ENCODE results near the gene DNAH9. TPM values are rescaled to one million over a fixed set of nuclear protein-coding genes. Genes with fewer than 3 reads are reported as not detected.

DNAH9 gene
- polyA plus RNA-seq, result under 1 TPM; 0.12 TPM

DNA sequence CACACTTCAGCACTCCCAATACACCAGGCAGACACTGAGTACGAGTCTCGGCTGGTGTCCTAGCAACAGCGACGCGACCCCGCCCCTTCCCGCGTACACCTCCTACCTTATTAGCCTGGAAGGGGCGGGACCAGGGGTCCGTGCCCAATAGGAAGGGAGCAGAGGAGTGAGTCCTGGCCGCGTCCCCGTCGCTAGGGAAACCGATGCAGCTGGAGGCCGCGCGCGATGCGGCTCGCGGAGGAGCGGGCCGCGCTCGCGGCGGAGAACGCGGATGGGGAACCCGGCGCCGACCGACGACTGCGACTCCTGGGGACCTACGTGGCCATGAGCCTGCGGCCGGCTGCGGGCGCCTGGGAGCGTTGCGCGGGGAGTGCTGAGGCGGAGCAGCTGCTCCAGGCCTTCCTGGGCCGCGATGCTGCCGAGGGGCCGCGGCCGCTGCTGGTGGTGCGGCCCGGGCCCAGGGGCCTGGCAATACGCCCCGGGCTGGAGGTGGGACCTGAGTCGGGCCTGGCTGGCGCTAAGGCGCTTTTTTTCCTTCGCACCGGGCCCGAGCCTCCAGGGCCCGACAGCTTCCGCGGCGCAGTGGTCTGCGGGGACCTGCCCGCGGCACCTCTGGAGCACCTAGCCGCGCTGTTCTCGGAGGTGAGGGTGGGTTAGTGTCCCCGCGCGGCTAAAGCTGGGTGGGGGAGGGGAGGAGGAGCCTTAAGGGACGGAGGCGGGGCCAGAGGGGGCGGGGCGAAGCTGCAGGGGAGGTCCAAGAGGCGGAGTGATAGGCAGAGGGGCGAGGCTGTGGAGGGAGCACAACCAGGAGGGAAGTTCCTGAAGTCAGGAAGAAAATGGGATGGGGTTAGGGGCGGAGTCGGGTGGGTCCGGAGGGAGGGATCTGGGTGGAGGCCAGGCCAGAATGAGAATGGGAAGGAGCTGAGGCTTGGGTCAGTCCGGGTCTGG, at the start of gene DNAH9:
Gene DNAH9, plus strand, starts transcription at position 197 of the 948 bp plus-strand sequence. Its CDS starts 29 bp downstream, at position 226.
- Histone ChIP-seq H3K27me3 (ENCODE audit: control insufficient read depth in 1 of 2, insufficient read depth in 2 of 2, low read length in 2 of 2) (no peaks in the 10 kb centered on the region), H3K4me3 (ENCODE audit: low read depth in 1 of 2, low read length in 2 of 2) (peak within 1 kb of the TSS; percentile 50 to 53), H3K9me3 (ENCODE audit: control insufficient read depth in 2 of 2, insufficient read depth in 1 of 2, low read depth in 1 of 2, low read length in 1 of 2) (no peaks in the 10 kb centered on the region), H3K36me3 (ENCODE audit: control insufficient read depth in 2 of 2, insufficient read depth in 2 of 2, low read length in 1 of 2) (no peaks in the 10 kb centered on the region), H3K4me1 (ENCODE audit: control insufficient read depth in 2 of 2, insufficient read depth in 2 of 2, low read length in 1 of 2) (no peaks in the 10 kb centered on the region), H3K27ac (ENCODE audit: low read depth in 2 of 2, low read length in 1 of 2) (peak within 1 kb of the TSS; percentile 56 to 73)
- WGBS, 2 donors, result 1 to 4% methylated on average over 72 to 84 of the region's 84 CpGs

- 91 to 93% methylated on average over 2 of the region's 2 CpGs for WGBS, 2 donors
- Histone ChIP-seq H3K36me3 (ENCODE audit: control insufficient read depth in 2 of 2, insufficient read depth in 2 of 2, low read length in 1 of 2) (no peaks in the 10 kb centered on the region), H3K27me3 (ENCODE audit: control insufficient read depth in 1 of 2, insufficient read depth in 2 of 2, low read length in 2 of 2) (no peaks in the 10 kb centered on the region), H3K9me3 (ENCODE audit: control insufficient read depth in 2 of 2, insufficient read depth in 1 of 2, low read depth in 1 of 2, low read length in 1 of 2) (no peaks in the 10 kb centered on the region), H3K27ac (ENCODE audit: low read depth in 2 of 2, low read length in 1 of 2) (no peak overlapping the region), H3K4me3 (ENCODE audit: low read depth in 1 of 2, low read length in 2 of 2) (no peak overlapping the region), H3K4me1 (ENCODE audit: control insufficient read depth in 2 of 2, insufficient read depth in 2 of 2, low read length in 1 of 2) (no peaks in the 10 kb centered on the region)
These were observed 47.8 kb upstream of the DNAH9 start for GRCh38 chr17:11550431-11550830.

DNA sequence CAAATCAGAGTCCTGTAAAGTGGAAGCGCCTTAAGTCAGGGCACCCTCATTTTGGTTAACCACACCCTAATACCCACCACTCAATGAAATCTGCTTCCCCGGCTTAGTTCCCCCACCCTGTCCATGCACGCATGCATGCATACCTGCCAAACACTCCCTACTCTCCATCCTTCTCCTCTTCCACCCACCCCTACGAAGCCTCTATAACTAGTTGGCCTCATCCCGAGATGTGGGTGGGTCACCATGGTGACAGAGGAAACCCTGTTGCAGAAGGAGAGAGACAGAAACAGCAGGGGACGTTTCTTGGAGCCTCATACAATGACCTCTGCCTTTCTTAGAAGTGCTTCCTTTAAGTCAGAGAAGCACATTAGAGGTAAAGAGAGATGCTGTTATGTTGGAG, 46.8 kb upstream of the DNAH9 start:
- no peaks in the 10 kb centered on the region for H3K36me3 ChIP-seq (ENCODE audit: control insufficient read depth in 2 of 2, insufficient read depth in 2 of 2, low read length in 1 of 2)
- H3K9me3 ChIP-seq (ENCODE audit: control insufficient read depth in 2 of 2, insufficient read depth in 1 of 2, low read depth in 1 of 2, low read length in 1 of 2), result peaks cover 0 to 2% of the 10 kb centered on the region in 2 donors
- no peak overlapping the region for H3K4me3 ChIP-seq (ENCODE audit: low read depth in 1 of 2, low read length in 2 of 2)
- no peaks in the 10 kb centered on the region for H3K27me3 ChIP-seq (ENCODE audit: control insufficient read depth in 1 of 2, insufficient read depth in 2 of 2, low read length in 2 of 2)
- WGBS, 2 donors, result 67 to 74% methylated on average over 6 of the region's 6 CpGs
- H3K27ac ChIP-seq (ENCODE audit: low read depth in 2 of 2, low read length in 1 of 2), result no peak overlapping the region
- H3K4me1 ChIP-seq (ENCODE audit: control insufficient read depth in 2 of 2, insufficient read depth in 2 of 2, low read length in 1 of 2), result no peaks in the 10 kb centered on the region

DNA sequence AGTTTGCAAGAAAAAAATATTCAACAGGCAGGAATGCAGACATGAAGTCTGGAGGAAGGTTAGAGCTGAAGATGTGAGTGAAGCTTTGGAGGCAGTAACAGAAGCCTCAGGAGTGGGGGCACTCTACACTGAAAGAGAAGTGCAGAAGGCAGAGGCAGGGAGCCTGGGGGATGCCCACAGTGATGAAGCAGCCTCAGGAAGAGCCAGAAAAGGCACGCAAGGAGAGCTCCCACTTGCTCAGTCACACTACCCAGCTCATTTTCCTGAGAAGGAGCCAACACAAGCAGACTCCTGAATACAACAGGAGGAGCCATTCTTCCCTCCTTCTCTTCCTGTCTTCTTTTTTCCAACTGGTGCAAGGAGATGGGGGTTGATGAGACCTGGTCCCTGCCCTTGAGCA, 45.1 kb upstream of the DNAH9 start:
- H3K4me3 ChIP-seq (ENCODE audit: low read depth in 1 of 2, low read length in 2 of 2), result no peak overlapping the region
- no peaks in the 10 kb centered on the region for H3K27me3 ChIP-seq (ENCODE audit: control insufficient read depth in 1 of 2, insufficient read depth in 2 of 2, low read length in 2 of 2)
- 83 to 92% methylated on average over 1 of the region's 1 CpG for WGBS, 2 donors
- no peaks in the 10 kb centered on the region for H3K4me1 ChIP-seq (ENCODE audit: control insufficient read depth in 2 of 2, insufficient read depth in 2 of 2, low read length in 1 of 2)
- no peak overlapping the region for H3K27ac ChIP-seq (ENCODE audit: low read depth in 2 of 2, low read length in 1 of 2)
- H3K36me3 ChIP-seq (ENCODE audit: control insufficient read depth in 2 of 2, insufficient read depth in 2 of 2, low read length in 1 of 2), result no peaks in the 10 kb centered on the region
- peaks cover 0 to 2% of the 10 kb centered on the region in 2 donors for H3K9me3 ChIP-seq (ENCODE audit: control insufficient read depth in 2 of 2, insufficient read depth in 1 of 2, low read depth in 1 of 2, low read length in 1 of 2)

DNA sequence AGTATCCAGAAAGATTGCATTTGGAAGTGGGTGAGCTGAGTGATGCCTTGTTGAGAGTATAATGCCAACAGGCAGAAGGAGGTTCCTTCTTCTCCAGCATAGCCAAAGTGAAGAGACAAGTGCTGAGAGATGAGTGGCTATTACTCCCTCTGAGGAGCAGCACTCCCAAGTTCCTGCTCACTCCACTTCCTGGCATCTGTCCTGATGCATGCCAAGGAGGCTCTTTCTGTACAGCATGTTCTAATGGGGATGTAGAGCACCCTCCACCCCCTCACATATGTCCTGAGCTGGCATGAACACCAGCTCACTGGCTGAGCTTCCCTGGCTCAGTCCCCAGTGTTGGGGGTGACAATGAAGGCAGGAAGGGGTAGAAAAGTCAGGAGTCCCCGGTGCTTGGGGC, 44.2 kb upstream of the DNAH9 start:
- Histone ChIP-seq H3K27ac (ENCODE audit: low read depth in 2 of 2, low read length in 1 of 2) (no peak overlapping the region), H3K4me1 (ENCODE audit: control insufficient read depth in 2 of 2, insufficient read depth in 2 of 2, low read length in 1 of 2) (no peaks in the 10 kb centered on the region), H3K9me3 (ENCODE audit: control insufficient read depth in 2 of 2, insufficient read depth in 1 of 2, low read depth in 1 of 2, low read length in 1 of 2) (peaks cover 0 to 2% of the 10 kb centered on the region in 2 donors), H3K27me3 (ENCODE audit: control insufficient read depth in 1 of 2, insufficient read depth in 2 of 2, low read length in 2 of 2) (no peaks in the 10 kb centered on the region), H3K36me3 (ENCODE audit: control insufficient read depth in 2 of 2, insufficient read depth in 2 of 2, low read length in 1 of 2) (no peaks in the 10 kb centered on the region), H3K4me3 (ENCODE audit: low read depth in 1 of 2, low read length in 2 of 2) (no peak overlapping the region)
- WGBS, 2 donors, result 70 to 93% methylated on average over 1 of the region's 1 CpG

- H3K36me3 ChIP-seq (ENCODE audit: control insufficient read depth in 2 of 2, insufficient read depth in 2 of 2, low read length in 1 of 2), result no peaks in the 10 kb centered on the region
- H3K27me3 ChIP-seq (ENCODE audit: control insufficient read depth in 1 of 2, insufficient read depth in 2 of 2, low read length in 2 of 2), result no peaks in the 10 kb centered on the region
- H3K4me1 ChIP-seq (ENCODE audit: control insufficient read depth in 2 of 2, insufficient read depth in 2 of 2, low read length in 1 of 2), result no peaks in the 10 kb centered on the region
- 80 to 86% methylated on average over 5 of the region's 5 CpGs for WGBS, 2 donors
- peaks cover 0 to 2% of the 10 kb centered on the region in 2 donors for H3K9me3 ChIP-seq (ENCODE audit: control insufficient read depth in 2 of 2, insufficient read depth in 1 of 2, low read depth in 1 of 2, low read length in 1 of 2)
- H3K27ac ChIP-seq (ENCODE audit: low read depth in 2 of 2, low read length in 1 of 2), result no peak overlapping the region
- no peak overlapping the region for H3K4me3 ChIP-seq (ENCODE audit: low read depth in 1 of 2, low read length in 2 of 2)
These were observed 43.7 kb upstream of the DNAH9 start for GRCh38 chr17:11554542-11554941.

- no peaks in the 10 kb centered on the region for H3K4me1 ChIP-seq (ENCODE audit: control insufficient read depth in 2 of 2, insufficient read depth in 2 of 2, low read length in 1 of 2)
- no peaks in the 10 kb centered on the region for H3K36me3 ChIP-seq (ENCODE audit: control insufficient read depth in 2 of 2, insufficient read depth in 2 of 2, low read length in 1 of 2)
- no peak overlapping the region for H3K4me3 ChIP-seq (ENCODE audit: low read depth in 1 of 2, low read length in 2 of 2)
- peaks cover 0 to 2% of the 10 kb centered on the region in 2 donors for H3K9me3 ChIP-seq (ENCODE audit: control insufficient read depth in 2 of 2, insufficient read depth in 1 of 2, low read depth in 1 of 2, low read length in 1 of 2)
- no peak overlapping the region for H3K27ac ChIP-seq (ENCODE audit: low read depth in 2 of 2, low read length in 1 of 2)
- H3K27me3 ChIP-seq (ENCODE audit: control insufficient read depth in 1 of 2, insufficient read depth in 2 of 2, low read length in 2 of 2), result no peaks in the 10 kb centered on the region
- WGBS, 2 donors, result 86 to 87% methylated on average over 6 of the region's 6 CpGs
These were observed 42.7 kb upstream of the DNAH9 start for GRCh38 chr17:11555530-11555929.

DNA sequence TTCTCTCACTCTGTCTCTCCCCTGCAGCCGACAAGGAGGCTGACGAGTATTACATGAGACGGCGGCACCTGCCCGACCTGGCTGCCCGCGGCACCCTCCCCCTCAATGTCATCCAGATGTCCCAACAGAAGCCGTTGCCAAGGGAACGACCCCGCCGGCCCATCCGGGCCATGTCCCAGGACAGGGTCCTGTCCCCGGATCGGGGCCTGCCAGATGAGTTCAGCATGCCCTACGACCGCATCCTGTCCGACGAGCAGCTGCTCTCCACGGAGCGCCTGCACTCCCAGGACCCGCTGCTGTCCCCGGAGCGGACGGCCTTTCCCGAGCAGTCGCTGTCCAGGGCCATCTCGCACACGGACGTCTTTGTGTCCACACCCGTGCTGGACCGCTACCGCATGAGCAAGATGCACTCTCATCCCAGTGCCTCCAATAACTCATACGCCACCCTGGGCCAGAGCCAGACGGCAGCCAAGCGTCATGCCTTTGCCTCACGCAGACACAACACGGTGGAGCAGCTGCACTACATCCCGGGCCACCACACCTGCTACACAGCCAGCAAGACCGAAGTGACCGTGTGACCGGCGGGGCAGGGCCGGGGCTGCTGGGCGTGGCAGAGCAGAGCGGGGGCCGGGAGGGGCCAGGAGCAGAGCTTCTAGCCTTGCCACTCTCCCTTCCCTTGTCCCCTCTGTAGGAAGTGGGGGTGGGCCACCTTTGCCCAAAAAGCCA, 40.4 kb upstream of the DNAH9 start:
- WGBS, 2 donors, result 91% methylated on average over 44 to 46 of the region's 46 CpGs
- H3K36me3 ChIP-seq (ENCODE audit: control insufficient read depth in 2 of 2, insufficient read depth in 2 of 2, low read length in 1 of 2), result no peaks in the 10 kb centered on the region

DNA sequence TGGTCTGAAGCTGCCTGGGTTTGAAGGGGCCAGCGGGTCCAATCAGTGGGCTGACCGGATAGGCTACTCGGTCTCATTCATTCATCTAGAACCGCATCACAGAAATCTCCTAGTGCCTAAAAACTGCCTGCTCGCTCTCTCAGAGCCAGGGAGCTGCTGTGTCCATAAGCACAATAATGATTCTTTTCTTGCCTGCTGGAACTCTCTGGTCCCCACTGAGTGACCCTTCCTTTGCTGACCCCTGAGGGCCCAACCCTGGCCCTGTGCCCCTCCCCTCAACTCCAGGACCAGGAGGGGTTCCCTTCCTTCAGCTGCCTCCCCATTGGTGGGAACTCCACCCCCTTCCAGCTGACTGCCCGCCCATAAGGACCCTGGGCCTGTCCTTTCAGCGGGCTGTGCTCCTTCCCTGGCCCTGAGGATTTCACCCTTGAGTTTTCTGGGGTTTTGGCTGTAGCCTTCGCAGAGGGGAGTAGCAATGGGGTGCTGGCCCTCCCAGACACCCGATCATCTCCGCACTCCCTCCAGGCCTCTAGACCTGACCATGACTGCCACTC, 39.5 kb upstream of the DNAH9 start:
- Histone ChIP-seq H3K4me1 (ENCODE audit: control insufficient read depth in 2 of 2, insufficient read depth in 2 of 2, low read length in 1 of 2) (no peaks in the 10 kb centered on the region), H3K9me3 (ENCODE audit: control insufficient read depth in 2 of 2, insufficient read depth in 1 of 2, low read depth in 1 of 2, low read length in 1 of 2) (peaks cover 0 to 2% of the 10 kb centered on the region in 2 donors), H3K4me3 (ENCODE audit: low read depth in 1 of 2, low read length in 2 of 2) (no peak overlapping the region), H3K27me3 (ENCODE audit: control insufficient read depth in 1 of 2, insufficient read depth in 2 of 2, low read length in 2 of 2) (no peaks in the 10 kb centered on the region), H3K36me3 (ENCODE audit: control insufficient read depth in 2 of 2, insufficient read depth in 2 of 2, low read length in 1 of 2) (no peaks in the 10 kb centered on the region), H3K27ac (ENCODE audit: low read depth in 2 of 2, low read length in 1 of 2) (no peak overlapping the region)
- 93% methylated on average over 10 of the region's 10 CpGs for WGBS, 2 donors

More for the DNA sequence above, 40.4 kb upstream of the DNAH9 start:
- Histone ChIP-seq H3K4me1 (ENCODE audit: control insufficient read depth in 2 of 2, insufficient read depth in 2 of 2, low read length in 1 of 2) (no peaks in the 10 kb centered on the region), H3K4me3 (ENCODE audit: low read depth in 1 of 2, low read length in 2 of 2) (no peak overlapping the region), H3K27me3 (ENCODE audit: control insufficient read depth in 1 of 2, insufficient read depth in 2 of 2, low read length in 2 of 2) (no peaks in the 10 kb centered on the region), H3K27ac (ENCODE audit: low read depth in 2 of 2, low read length in 1 of 2) (no peak overlapping the region), H3K9me3 (ENCODE audit: control insufficient read depth in 2 of 2, insufficient read depth in 1 of 2, low read depth in 1 of 2, low read length in 1 of 2) (peaks cover 0 to 2% of the 10 kb centered on the region in 2 donors)
